H1 (cell line): Measurements from ENCODE around the gene DPF3. TPM values are rescaled to one million over a fixed set of nuclear protein-coding genes. Genes with fewer than 3 reads are reported as not detected.

Source experiments
- CTCF ChIA-PET: fragments of 300-600 bp; sonication (Branson Sonifier 250); formaldehyde crosslinking; loops from one replicate; lab custom pipeline; 2021; ENCODE audit not compliant: partially characterized antibody; lab: Charles Lee
- POLR2A ChIA-PET: fragments of 300-600 bp; sonication (Branson Sonifier 250); formaldehyde crosslinking; loops from one replicate; lab custom pipeline; 2021; ENCODE audit warnings: inconsistent platforms; ENCODE audit not compliant: partially characterized antibody; lab: Charles Lee
- DNase-seq, 2 experiments: peaks; one replicate each; pipeline versions ENCODE4 v3.0.0 to v3.0.0-alpha.2; 2010 to 2022; ENCODE audit warnings: low spot score in 2 of 2, low read depth in 1 of 2, mixed read lengths in 1 of 2
- FAIRE-seq: peaks from 2 replicates; lab custom pipeline; 2011; peaks lifted over from hg19 to GRCh38; lab: Jason Lieb, UNC
- H2AFZ ChIP-seq: 2 replicates; pipeline ENCODE4 v1.8.1; 2012; ENCODE audit warnings: low read length, inconsistent platforms
- H2AK5ac ChIP-seq: 2 replicates; pipeline ENCODE4 v1.6.1; 2013; ENCODE audit warnings: low read depth, low read length
- H2BK120ac ChIP-seq: replicated peaks from 2 replicates; pipeline ENCODE3; 2013; ENCODE audit warnings: low read depth, low read length, inconsistent platforms
- H2BK12ac ChIP-seq: 2 replicates; pipeline ENCODE4 v1.6.1; 2013; ENCODE audit warnings: low read depth, low read length
- H2BK15ac ChIP-seq: 2 replicates; pipeline ENCODE4 v1.6.1; 2013; ENCODE audit warnings: low read length
- H2BK20ac ChIP-seq: 2 replicates; pipeline ENCODE4 v1.6.1; 2013; ENCODE audit warnings: low read length
- H2BK5ac ChIP-seq: 2 replicates; pipeline ENCODE4 v1.6.1; 2013; ENCODE audit warnings: low read depth, low read length
- H3K14ac ChIP-seq: 2 replicates; pipeline ENCODE4 v1.6.1; 2013; ENCODE audit warnings: inconsistent platforms; ENCODE audit not compliant: insufficient read length
- H3K18ac ChIP-seq: 2 replicates; pipeline ENCODE4 v1.6.1; 2013; ENCODE audit warnings: low read length; ENCODE audit errors: extremely low read depth
- H3K23ac ChIP-seq: 2 replicates; pipeline ENCODE4 v1.6.1; 2013; ENCODE audit warnings: inconsistent platforms; ENCODE audit not compliant: insufficient read length
- H3K23me2 ChIP-seq: 2 replicates; pipeline ENCODE4 v1.6.1; 2013; ENCODE audit warnings: low read depth, low read length
- H3K27ac ChIP-seq: 2 replicates; pipeline ENCODE4 v1.6.1; 2011; ENCODE audit warnings: low read depth, low read length, inconsistent platforms
- H3K27me3 ChIP-seq, 4 experiments: replicated peaks in 1 of 4; 1 replicate in 1 of 4; 2 replicates in 3 of 4; pipeline versions ENCODE4 v1.6.1 to v1.8.1; 2011 to 2013; ENCODE audit warnings: low read length in 3 of 4, mild to moderate bottlenecking in 3 of 4, inconsistent platforms in 2 of 4, mixed read lengths in 2 of 4, moderate library complexity in 1 of 4; ENCODE audit not compliant: control insufficient read depth in 3 of 4, insufficient read depth in 3 of 4; ENCODE audit errors: extremely low read depth in 1 of 4
- H3K36me3 ChIP-seq, 4 experiments: 2 replicates each; pipeline versions ENCODE4 v1.6.1 to v1.8.1; 2011 to 2013; ENCODE audit warnings: mild to moderate bottlenecking in 4 of 4, low read length in 3 of 4, moderate library complexity in 2 of 4, control low read depth in 1 of 4, inconsistent platforms in 1 of 4; ENCODE audit not compliant: insufficient read depth in 4 of 4, control insufficient read depth in 2 of 4
- H3K4ac ChIP-seq: replicated peaks from 2 replicates; pipeline ENCODE3; 2013; ENCODE audit warnings: low read length, low read depth, mixed read lengths, inconsistent platforms; ENCODE audit not compliant: insufficient read length
- H3K4me1 ChIP-seq, 4 experiments: replicated peaks in 1 of 4; 1 replicate in 1 of 4; 2 replicates in 3 of 4; pipeline versions ENCODE4 v1.6.1 to v1.8.1; 2011 to 2013; ENCODE audit warnings: low read length in 3 of 4, inconsistent platforms in 2 of 4, mixed read lengths in 1 of 4; ENCODE audit not compliant: insufficient read depth in 4 of 4, control insufficient read depth in 3 of 4
- H3K4me2 ChIP-seq, 2 experiments: 2 replicates each; pipeline versions ENCODE4 v1.6.1 to v1.8.1; 2011 to 2013; ENCODE audit warnings: low read depth in 2 of 2, low read length in 2 of 2, control low read depth in 1 of 2, inconsistent platforms in 1 of 2, mild to moderate bottlenecking in 1 of 2; ENCODE audit not compliant: insufficient read depth in 1 of 2
- H3K4me3 ChIP-seq, 4 experiments: fragments of 200-600, 300-600 bp in 1 of 4; sonication (generic), shearing (Covaris generic), sonication (Bioruptor Twin) in 1 of 4; 2 replicates each; pipeline versions ENCODE4 v1.5.1 to v1.8.1; 2011 to 2016; ENCODE audit warnings: low read length in 4 of 4, low read depth in 3 of 4, control low read depth in 2 of 4, inconsistent platforms in 2 of 4, mild to moderate bottlenecking in 2 of 4, mixed read lengths in 1 of 4, moderate library complexity in 1 of 4; ENCODE audit not compliant: insufficient read depth in 2 of 4; ENCODE audit errors: extremely low read depth in 1 of 4
- H3K56ac ChIP-seq: replicated peaks from 2 replicates; pipeline ENCODE3; 2013; ENCODE audit warnings: low read depth, mild to moderate bottlenecking, mixed read lengths, low read length, inconsistent platforms; ENCODE audit not compliant: insufficient read length
- H3K79me1 ChIP-seq: 2 replicates; pipeline ENCODE4 v1.6.1; 2013; ENCODE audit warnings: low read depth, low read length, control low read depth
- H3K79me2 ChIP-seq, 2 experiments: 2 replicates each; pipeline versions ENCODE4 v1.6.1 to v1.8.1; 2012 to 2013; ENCODE audit warnings: low read length in 2 of 2, mild to moderate bottlenecking in 2 of 2, inconsistent platforms in 1 of 2; ENCODE audit not compliant: insufficient read depth in 2 of 2, control insufficient read depth in 1 of 2
- H3K9ac ChIP-seq, 4 experiments: replicated peaks in 1 of 4; 1 replicate in 1 of 4; 2 replicates in 3 of 4; pipeline versions ENCODE4 v1.6.1 to v1.8.1; 2011 to 2013; ENCODE audit warnings: low read depth in 3 of 4, low read length in 3 of 4, control low read depth in 2 of 4, mild to moderate bottlenecking in 2 of 4, moderate library complexity in 2 of 4, inconsistent platforms in 1 of 4; ENCODE audit errors: extremely low read depth in 1 of 4
- H3K9me3 ChIP-seq, 2 experiments: 2 replicates each; pipeline versions ENCODE4 v1.6.1 to v1.8.1; 2012 to 2013; ENCODE audit warnings: mild to moderate bottlenecking in 2 of 2, moderate library complexity in 2 of 2, control low read depth in 1 of 2, inconsistent platforms in 1 of 2, low read depth in 1 of 2, low read length in 1 of 2, mixed read lengths in 1 of 2; ENCODE audit not compliant: insufficient read depth in 2 of 2
- H4K20me1 ChIP-seq, 2 experiments: replicated peaks in 1 of 2; 2 replicates each; pipeline versions ENCODE3 to v1.8.1; 2011 to 2013; ENCODE audit warnings: inconsistent platforms in 2 of 2, low read length in 2 of 2, mild to moderate bottlenecking in 1 of 2; ENCODE audit not compliant: insufficient read depth in 2 of 2, control insufficient read depth in 1 of 2
- H4K5ac ChIP-seq: 2 replicates; pipeline ENCODE4 v1.6.1; 2013; ENCODE audit warnings: low read length, low read depth, mixed read lengths, inconsistent platforms; ENCODE audit not compliant: insufficient read length
- H4K8ac ChIP-seq: 2 replicates; pipeline ENCODE4 v1.8.0; 2013; ENCODE audit warnings: mild to moderate bottlenecking, moderate library complexity, low read length, inconsistent platforms; ENCODE audit not compliant: insufficient read depth; ENCODE audit errors: extremely low read depth
- H4K91ac ChIP-seq: replicated peaks from 2 replicates; pipeline ENCODE3; 2013; ENCODE audit warnings: low read length, mixed read lengths, inconsistent platforms; ENCODE audit not compliant: insufficient read length
- BACH1 ChIP-seq: IDR thresholded peaks from 2 replicates; pipeline ENCODE4 v1.6.1; 2012; ENCODE audit warnings: low read length, improper control_type of control experiment
- BCL11A ChIP-seq, 2 experiments: IDR thresholded peaks; one replicate each; pipeline ENCODE4 v1.6.1; 2011; ENCODE audit warnings: low read depth in 2 of 2, low read length in 2 of 2, mild to moderate bottlenecking in 2 of 2
- CHD1 ChIP-seq: IDR thresholded peaks from 2 replicates; pipeline ENCODE4 v1.6.1; 2012; ENCODE audit warnings: low read depth, low read length, improper control_type of control experiment
- CHD2 ChIP-seq: IDR thresholded peaks from 2 replicates; pipeline ENCODE4 v1.6.1; 2012; ENCODE audit warnings: low read length, improper control_type of control experiment
- EP300 ChIP-seq, 2 experiments: IDR thresholded peaks; 1 replicate in 1 of 2; 2 replicates in 1 of 2; pipeline ENCODE4 v1.6.1; 2011 to 2012; ENCODE audit warnings: low read depth in 2 of 2, low read length in 2 of 2, mild to moderate bottlenecking in 2 of 2, borderline replicate concordance in 1 of 2, inconsistent platforms in 1 of 2, moderate library complexity in 1 of 2
- MAFK ChIP-seq: IDR thresholded peaks from 2 replicates; pipeline ENCODE4 v1.6.1; 2012; ENCODE audit warnings: low read depth, mild to moderate bottlenecking, improper control_type of control experiment, low read length
- RFX5 ChIP-seq: IDR thresholded peaks from 2 replicates; pipeline ENCODE4 v1.6.1; 2011; ENCODE audit warnings: low read depth, low read length, improper control_type of control experiment, borderline replicate concordance
- RXRA ChIP-seq: IDR thresholded peaks from 2 replicates; pipeline ENCODE4 v1.6.1; 2011; ENCODE audit warnings: low read depth, mild to moderate bottlenecking, low read length, moderate library complexity; ENCODE audit not compliant: insufficient read depth
- SIX5 ChIP-seq: IDR thresholded peaks from 2 replicates; pipeline ENCODE4 v1.6.1; 2011; ENCODE audit warnings: mild to moderate bottlenecking, low read depth, low read length
- SP4 ChIP-seq: IDR thresholded peaks from 2 replicates; pipeline ENCODE4 v1.6.1; 2012; ENCODE audit warnings: low read length, inconsistent platforms
- SRF ChIP-seq: IDR thresholded peaks from 2 replicates; pipeline ENCODE4 v1.6.1; 2011; ENCODE audit warnings: mild to moderate bottlenecking, low read depth, low read length, moderate library complexity
- TCF12 ChIP-seq: IDR thresholded peaks from 2 replicates; pipeline ENCODE4 v1.6.1; 2011; ENCODE audit warnings: low read depth, mild to moderate bottlenecking, low read length
- TEAD4 ChIP-seq: IDR thresholded peaks from 2 replicates; pipeline ENCODE4 v1.6.1; 2012; ENCODE audit warnings: low read depth, low read length, inconsistent platforms, mixed read lengths
- YY1 ChIP-seq: IDR thresholded peaks from 2 replicates; pipeline ENCODE4 v1.6.1; 2011; ENCODE audit warnings: low read depth, mild to moderate bottlenecking, low read length
- polyA plus RNA-seq, 7 experiments: library from polyadenylated mRNA; depleted of rRNA in 3 of 7; stranded (reverse) in 5 of 7; unstranded in 2 of 7; fragments of >200 nt in 5 of 7; fragments of 200-250 nt in 2 of 7; gene quantifications; 1 replicate in 5 of 7; 2 replicates in 1 of 7; 4 replicates in 1 of 7; pipeline versions ENCODE4 v1.2.1 to v1.2.3, GENCODE V29; 2011 to 2013; ENCODE audit warnings: missing spikeins in 2 of 7, mixed read lengths in 2 of 7
- total RNA-seq: library from RNA; stranded (reverse); fragmentation: NEBNext Ultra II Directional; extraction: Animal tissue kit (Norgen Biotek cat#: 25700); gene quantifications from 2 replicates; pipeline ENCODE4 v1.2.1, GENCODE V29; 2021
- TF ChIP-seq, protein P1 (sequence below): IDR thresholded peaks from 2 replicates; pipeline ENCODE4 v1.6.1; 2011; ENCODE audit warnings: low read depth, mild to moderate bottlenecking, low read length; ENCODE audit not compliant: insufficient read depth

Gene DPF3
- total and polyA plus RNA-seq, 2 of the 8 experiments (the other 6 are each of a cell fraction or from before 2014, with no cell fraction given): 0.19 TPM; not detected in 1

DNA sequence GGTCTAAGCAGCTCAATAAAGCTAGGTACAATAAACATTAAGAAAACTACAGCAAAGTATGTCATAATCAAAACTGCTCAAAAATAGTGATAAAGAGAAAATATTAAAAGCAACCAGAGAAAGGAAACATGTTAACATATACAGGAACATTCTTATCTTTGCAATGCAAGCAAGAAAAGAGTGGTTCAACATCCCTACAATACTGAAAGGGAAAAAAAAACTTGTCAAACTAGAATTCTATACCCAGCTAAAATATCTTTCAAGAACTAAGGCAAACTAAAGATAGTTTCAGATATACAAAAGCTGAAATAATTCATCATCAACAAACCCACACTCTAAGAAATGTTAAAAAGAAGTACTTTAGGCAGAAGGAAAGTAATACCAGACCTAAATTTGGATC, 134.2 kb downstream of the DPF3 start:
- no peak overlapping the region for H2AFZ ChIP-seq
- no peak overlapping the region for H3K9ac ChIP-seq
- POLR2A ChIA-PET: no interaction called here
- no peak overlapping the region for H4K8ac ChIP-seq
- no peak overlapping the region for H3K56ac ChIP-seq
- FAIRE-seq: no peak
- H4K20me1 ChIP-seq: peaks cover 0 to 2% of the 10 kb centered on the region in 2 experiments
- TF ChIP-seq RFX5 (no peak), YY1 (no peak), MAFK (no peak), EP300 (IDR thresholded peaks at IDR 0.05; ENCODE audit: borderline replicate concordance in 1 of 2, low read depth in 2 of 2, low read length in 2 of 2) (no peak), RXRA (no peak), SRF (no peak), CHD1 (no peak), SP4 (no peak), SIX5 (no peak), BACH1 (no peak), TEAD4 (no peak), CHD2 (no peak), TCF12 (no peak), BCL11A (IDR thresholded peaks at IDR 0.05; ENCODE audit: low read depth in 2 of 2, low read length in 2 of 2) (no peak)
- TF ChIP-seq, protein P1, sequence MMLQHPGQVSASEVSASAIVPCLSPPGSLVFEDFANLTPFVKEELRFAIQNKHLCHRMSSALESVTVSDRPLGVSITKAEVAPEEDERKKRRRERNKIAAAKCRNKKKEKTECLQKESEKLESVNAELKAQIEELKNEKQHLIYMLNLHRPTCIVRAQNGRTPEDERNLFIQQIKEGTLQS: no peak
- no peaks in the 10 kb centered on the region for H3K23me2 ChIP-seq
- H4K5ac ChIP-seq: no peak overlapping the region
- no peak overlapping the region for H2BK15ac ChIP-seq
- no peak overlapping the region for H3K27ac ChIP-seq
- no peak overlapping the region for H3K4ac ChIP-seq
- H3K9me3 ChIP-seq: peaks cover 7 to 9% of the 10 kb centered on the region in 2 experiments; a peak in 2 of 4 replicates
- H3K27me3 ChIP-seq: no peaks in the 10 kb centered on the region; a peak in 1 of 7 replicates
- H2BK12ac ChIP-seq: no peak overlapping the region
- H3K23ac ChIP-seq: no peak overlapping the region
- H3K14ac ChIP-seq: no peak overlapping the region
- H3K79me1 ChIP-seq: no peaks in the 10 kb centered on the region
- no peaks in the 10 kb centered on the region for H3K36me3 ChIP-seq
- H3K4me2 ChIP-seq: no peak overlapping the region
- H2BK20ac ChIP-seq: no peak overlapping the region
- DNase-seq: no peak
- peaks cover 0 to 3% (median 0%) of the 10 kb centered on the region in 4 experiments; a peak in 1 of 7 replicates for H3K4me1 ChIP-seq
- CTCF ChIA-PET: interaction anchor here (0.9 to 3.2 kb wide), 5 partner anchors 27 to 165 kb away, joined by 3 to 33 read pairs (median 4); no protein-coding TSS in a partner anchor
- no peak overlapping the region for H2AK5ac ChIP-seq
- no peak overlapping the region for H2BK5ac ChIP-seq
- no peak overlapping the region for H2BK120ac ChIP-seq
- no peaks in the 10 kb centered on the region for H3K79me2 ChIP-seq
- no peak overlapping the region for H3K4me3 ChIP-seq
- no peak overlapping the region for H4K91ac ChIP-seq
- H3K18ac ChIP-seq: no peak overlapping the region
